Measurements from ENCODE around the gene ABCC8.

ABCC8 gene

GRCh38 chr11:17502630-17503029 lies 26.0 kb upstream of the ABCC8 start:
- no peaks in the 10 kb centered on the region for H3K9me3 ChIP-seq (ENCODE audit: control insufficient read depth, insufficient read depth, low read length)
- no peak overlapping the region for H3K9ac ChIP-seq (ENCODE audit: low read depth, low read length)
- H3K36me3 ChIP-seq (ENCODE audit: control insufficient read depth, insufficient read depth, low read length): no peaks in the 10 kb centered on the region
- H3K4me3 ChIP-seq (ENCODE audit: low read depth, low read length): no peak overlapping the region
- H3K27me3 ChIP-seq (ENCODE audit: control insufficient read depth, insufficient read depth, low read length): no peaks in the 10 kb centered on the region
- no peaks in the 10 kb centered on the region for H3K4me1 ChIP-seq (ENCODE audit: control insufficient read depth, insufficient read depth, low read length)

GRCh38 chr11:17500673-17501072 lies 24.0 kb upstream of the ABCC8 start:
- no peaks in the 10 kb centered on the region for H3K36me3 ChIP-seq (ENCODE audit: control insufficient read depth, insufficient read depth, low read length)
- H3K9me3 ChIP-seq (ENCODE audit: control insufficient read depth, insufficient read depth, low read length): no peaks in the 10 kb centered on the region
- no peak overlapping the region for H3K9ac ChIP-seq (ENCODE audit: low read depth, low read length)
- no peaks in the 10 kb centered on the region for H3K27me3 ChIP-seq (ENCODE audit: control insufficient read depth, insufficient read depth, low read length)
- H3K4me1 ChIP-seq (ENCODE audit: control insufficient read depth, insufficient read depth, low read length): no peaks in the 10 kb centered on the region
- no peak overlapping the region for H3K4me3 ChIP-seq (ENCODE audit: low read depth, low read length)

- Histone ChIP-seq H3K27me3 (ENCODE audit: control insufficient read depth, insufficient read depth, low read length) (no peaks in the 10 kb centered on the region), H3K9me3 (ENCODE audit: control insufficient read depth, insufficient read depth, low read length) (no peaks in the 10 kb centered on the region), H3K36me3 (ENCODE audit: control insufficient read depth, insufficient read depth, low read length) (no peaks in the 10 kb centered on the region), H3K9ac (ENCODE audit: low read depth, low read length) (no peak overlapping the region), H3K4me1 (ENCODE audit: control insufficient read depth, insufficient read depth, low read length) (no peaks in the 10 kb centered on the region), H3K4me3 (ENCODE audit: low read depth, low read length) (no peak overlapping the region)
Measured at GRCh38 chr11:17498475-17498874, 21.8 kb upstream of the ABCC8 start.

- H3K9ac ChIP-seq (ENCODE audit: low read depth, low read length): no peak overlapping the region
Measured at GRCh38 chr11:17498058-17498457, 21.4 kb upstream of the ABCC8 start.

GRCh38 chr11:17496406-17496805 lies 19.8 kb upstream of the ABCC8 start:
- Histone ChIP-seq H3K9me3 (ENCODE audit: control insufficient read depth, insufficient read depth, low read length) (no peaks in the 10 kb centered on the region), H3K4me3 (ENCODE audit: low read depth, low read length) (no peak overlapping the region), H3K36me3 (ENCODE audit: control insufficient read depth, insufficient read depth, low read length) (no peaks in the 10 kb centered on the region), H3K9ac (ENCODE audit: low read depth, low read length) (no peak overlapping the region), H3K4me1 (ENCODE audit: control insufficient read depth, insufficient read depth, low read length) (no peaks in the 10 kb centered on the region), H3K27me3 (ENCODE audit: control insufficient read depth, insufficient read depth, low read length) (no peaks in the 10 kb centered on the region)

More at GRCh38 chr11:17498058-17498457, 21.4 kb upstream of the ABCC8 start:
- no peaks in the 10 kb centered on the region for H3K4me1 ChIP-seq (ENCODE audit: control insufficient read depth, insufficient read depth, low read length)
- H3K4me3 ChIP-seq (ENCODE audit: low read depth, low read length): no peak overlapping the region
- no peaks in the 10 kb centered on the region for H3K36me3 ChIP-seq (ENCODE audit: control insufficient read depth, insufficient read depth, low read length)
- no peaks in the 10 kb centered on the region for H3K27me3 ChIP-seq (ENCODE audit: control insufficient read depth, insufficient read depth, low read length)
- no peaks in the 10 kb centered on the region for H3K9me3 ChIP-seq (ENCODE audit: control insufficient read depth, insufficient read depth, low read length)

GRCh38 chr11:17494019-17494418 lies 17.4 kb upstream of the ABCC8 start:
- Histone ChIP-seq H3K4me3 (ENCODE audit: low read depth, low read length) (no peak overlapping the region), H3K9ac (ENCODE audit: low read depth, low read length) (no peak overlapping the region)

GRCh38 chr11:17490938-17491337 lies 14.3 kb upstream of the ABCC8 start:
- Histone ChIP-seq H3K9ac (ENCODE audit: low read depth, low read length) (no peak overlapping the region), H3K4me1 (ENCODE audit: control insufficient read depth, insufficient read depth, low read length) (no peaks in the 10 kb centered on the region), H3K9me3 (ENCODE audit: control insufficient read depth, insufficient read depth, low read length) (no peaks in the 10 kb centered on the region), H3K4me3 (ENCODE audit: low read depth, low read length) (no peak overlapping the region), H3K27me3 (ENCODE audit: control insufficient read depth, insufficient read depth, low read length) (no peaks in the 10 kb centered on the region), H3K36me3 (ENCODE audit: control insufficient read depth, insufficient read depth, low read length) (no peaks in the 10 kb centered on the region)

More at GRCh38 chr11:17494019-17494418, 17.4 kb upstream of the ABCC8 start:
- Histone ChIP-seq H3K4me1 (ENCODE audit: control insufficient read depth, insufficient read depth, low read length) (no peaks in the 10 kb centered on the region), H3K36me3 (ENCODE audit: control insufficient read depth, insufficient read depth, low read length) (no peaks in the 10 kb centered on the region), H3K9me3 (ENCODE audit: control insufficient read depth, insufficient read depth, low read length) (no peaks in the 10 kb centered on the region), H3K27me3 (ENCODE audit: control insufficient read depth, insufficient read depth, low read length) (no peaks in the 10 kb centered on the region)

GRCh38 chr11:17490232-17490631 lies 13.6 kb upstream of the ABCC8 start:
- H3K9me3 ChIP-seq (ENCODE audit: control insufficient read depth, insufficient read depth, low read length): no peaks in the 10 kb centered on the region
- no peaks in the 10 kb centered on the region for H3K4me1 ChIP-seq (ENCODE audit: control insufficient read depth, insufficient read depth, low read length)
- no peak overlapping the region for H3K4me3 ChIP-seq (ENCODE audit: low read depth, low read length)
- H3K9ac ChIP-seq (ENCODE audit: low read depth, low read length): no peak overlapping the region
- H3K36me3 ChIP-seq (ENCODE audit: control insufficient read depth, insufficient read depth, low read length): no peaks in the 10 kb centered on the region
- no peaks in the 10 kb centered on the region for H3K27me3 ChIP-seq (ENCODE audit: control insufficient read depth, insufficient read depth, low read length)

- H3K36me3 ChIP-seq (ENCODE audit: control insufficient read depth, insufficient read depth, low read length): no peaks in the 10 kb centered on the region
- no peaks in the 10 kb centered on the region for H3K27me3 ChIP-seq (ENCODE audit: control insufficient read depth, insufficient read depth, low read length)
- H3K4me3 ChIP-seq (ENCODE audit: low read depth, low read length): no peak overlapping the region
- H3K4me1 ChIP-seq (ENCODE audit: control insufficient read depth, insufficient read depth, low read length): no peaks in the 10 kb centered on the region
- no peak overlapping the region for H3K9ac ChIP-seq (ENCODE audit: low read depth, low read length)
- H3K9me3 ChIP-seq (ENCODE audit: control insufficient read depth, insufficient read depth, low read length): no peaks in the 10 kb centered on the region
Measured at GRCh38 chr11:17489751-17490150, 13.1 kb upstream of the ABCC8 start.

- H3K9ac ChIP-seq (ENCODE audit: low read depth, low read length): no peak overlapping the region
- H3K9me3 ChIP-seq (ENCODE audit: control insufficient read depth, insufficient read depth, low read length): no peaks in the 10 kb centered on the region
- H3K4me3 ChIP-seq (ENCODE audit: low read depth, low read length): no peak overlapping the region
- H3K4me1 ChIP-seq (ENCODE audit: control insufficient read depth, insufficient read depth, low read length): no peaks in the 10 kb centered on the region
- H3K27me3 ChIP-seq (ENCODE audit: control insufficient read depth, insufficient read depth, low read length): no peaks in the 10 kb centered on the region
- H3K36me3 ChIP-seq (ENCODE audit: control insufficient read depth, insufficient read depth, low read length): no peaks in the 10 kb centered on the region
Measured at GRCh38 chr11:17488563-17488962, 11.9 kb upstream of the ABCC8 start.

- Histone ChIP-seq H3K9me3 (ENCODE audit: control insufficient read depth, insufficient read depth, low read length) (no peaks in the 10 kb centered on the region), H3K4me1 (ENCODE audit: control insufficient read depth, insufficient read depth, low read length) (no peaks in the 10 kb centered on the region), H3K4me3 (ENCODE audit: low read depth, low read length) (no peak overlapping the region), H3K36me3 (ENCODE audit: control insufficient read depth, insufficient read depth, low read length) (no peaks in the 10 kb centered on the region), H3K9ac (ENCODE audit: low read depth, low read length) (no peak overlapping the region), H3K27me3 (ENCODE audit: control insufficient read depth, insufficient read depth, low read length) (no peaks in the 10 kb centered on the region)
Measured at GRCh38 chr11:17486646-17487045, 10.0 kb upstream of the ABCC8 start.

GRCh38 chr11:17483505-17483904 lies 6.9 kb upstream of the ABCC8 start:
- Histone ChIP-seq H3K4me1 (ENCODE audit: control insufficient read depth, insufficient read depth, low read length) (peaks cover 2% of the 10 kb centered on the region), H3K36me3 (ENCODE audit: control insufficient read depth, insufficient read depth, low read length) (no peaks in the 10 kb centered on the region), H3K4me3 (ENCODE audit: low read depth, low read length) (no peak overlapping the region), H3K9ac (ENCODE audit: low read depth, low read length) (no peak overlapping the region), H3K9me3 (ENCODE audit: control insufficient read depth, insufficient read depth, low read length) (no peaks in the 10 kb centered on the region), H3K27me3 (ENCODE audit: control insufficient read depth, insufficient read depth, low read length) (peaks cover 9% of the 10 kb centered on the region)

- Histone ChIP-seq H3K9me3 (ENCODE audit: control insufficient read depth, insufficient read depth, low read length) (no peaks in the 10 kb centered on the region), H3K36me3 (ENCODE audit: control insufficient read depth, insufficient read depth, low read length) (no peaks in the 10 kb centered on the region), H3K27me3 (ENCODE audit: control insufficient read depth, insufficient read depth, low read length) (peaks cover 25% of the 10 kb centered on the region), H3K4me1 (ENCODE audit: control insufficient read depth, insufficient read depth, low read length) (peaks cover 2% of the 10 kb centered on the region), H3K4me3 (ENCODE audit: low read depth, low read length) (no peak overlapping the region), H3K9ac (ENCODE audit: low read depth, low read length) (no peak overlapping the region)
Measured at GRCh38 chr11:17481905-17482304, 5.3 kb upstream of the ABCC8 start.
